ENCODE measurements around the gene DDX39B. TPM values are rescaled to one million over a fixed set of nuclear protein-coding genes. Genes with fewer than 3 reads are reported as not detected.

Gene DDX39B
- total RNA-seq, 2 donors from 2014 or later = 198 to 217 TPM

DNA sequence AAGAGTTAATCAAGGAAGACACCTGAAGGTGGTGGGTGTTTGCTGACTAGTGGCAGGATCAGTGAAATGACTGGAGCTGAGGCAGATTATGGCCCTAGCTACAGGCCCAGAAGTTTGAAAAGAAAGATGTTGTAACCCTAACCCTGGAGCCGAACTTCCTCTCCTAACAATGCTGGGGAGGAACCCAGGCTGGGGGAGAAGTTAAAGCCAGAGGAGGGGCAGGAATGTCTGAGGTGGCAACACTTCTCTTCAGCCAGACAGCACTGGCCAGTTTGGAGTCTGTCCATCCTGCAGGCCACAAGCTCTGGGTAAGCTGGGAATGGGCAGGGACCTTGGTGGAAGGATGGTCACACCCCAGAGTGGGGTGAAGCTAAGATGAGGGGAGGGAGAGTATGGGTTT, 44.2 kb upstream of the DDX39B start, which contains the start of gene LST1:
Gene LST1, plus strand, starts transcription at position 270 of the 400 bp plus-strand sequence. CDS start 1,023 bp downstream, outside the sequence.
- DNase-seq (ENCODE audit: low spot score) = no peak
- no peaks in the 10 kb centered on the region for H3K36me3 ChIP-seq
- TF ChIP-seq, protein P1, sequence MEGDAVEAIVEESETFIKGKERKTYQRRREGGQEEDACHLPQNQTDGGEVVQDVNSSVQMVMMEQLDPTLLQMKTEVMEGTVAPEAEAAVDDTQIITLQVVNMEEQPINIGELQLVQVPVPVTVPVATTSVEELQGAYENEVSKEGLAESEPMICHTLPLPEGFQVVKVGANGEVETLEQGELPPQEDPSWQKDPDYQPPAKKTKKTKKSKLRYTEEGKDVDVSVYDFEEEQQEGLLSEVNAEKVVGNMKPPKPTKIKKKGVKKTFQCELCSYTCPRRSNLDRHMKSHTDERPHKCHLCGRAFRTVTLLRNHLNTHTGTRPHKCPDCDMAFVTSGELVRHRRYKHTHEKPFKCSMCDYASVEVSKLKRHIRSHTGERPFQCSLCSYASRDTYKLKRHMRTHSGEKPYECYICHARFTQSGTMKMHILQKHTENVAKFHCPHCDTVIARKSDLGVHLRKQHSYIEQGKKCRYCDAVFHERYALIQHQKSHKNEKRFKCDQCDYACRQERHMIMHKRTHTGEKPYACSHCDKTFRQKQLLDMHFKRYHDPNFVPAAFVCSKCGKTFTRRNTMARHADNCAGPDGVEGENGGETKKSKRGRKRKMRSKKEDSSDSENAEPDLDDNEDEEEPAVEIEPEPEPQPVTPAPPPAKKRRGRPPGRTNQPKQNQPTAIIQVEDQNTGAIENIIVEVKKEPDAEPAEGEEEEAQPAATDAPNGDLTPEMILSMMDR (IDR thresholded peaks at IDR 0.05) = no peak
- no peak for ATAC-seq (ENCODE audit: insufficient number of reproducible peaks, low FRiP score, low read depth)
- H3K4me3 ChIP-seq = peak within 1 kb of the TSS; percentile 25
- H3K9me3 ChIP-seq = no peaks in the 10 kb centered on the region
- H3K4me1 ChIP-seq (ENCODE audit: control insufficient read depth in 1 of 2, low read depth in 2 of 2) = peaks cover 5 to 11% of the 10 kb centered on the region in 2 donors
- H3K27ac ChIP-seq = peak within 1 kb of the TSS in 1 of 2 donors; percentile 19
- no peaks in the 10 kb centered on the region for H3K27me3 ChIP-seq (replicated peaks; ENCODE audit: insufficient read depth)

DNA sequence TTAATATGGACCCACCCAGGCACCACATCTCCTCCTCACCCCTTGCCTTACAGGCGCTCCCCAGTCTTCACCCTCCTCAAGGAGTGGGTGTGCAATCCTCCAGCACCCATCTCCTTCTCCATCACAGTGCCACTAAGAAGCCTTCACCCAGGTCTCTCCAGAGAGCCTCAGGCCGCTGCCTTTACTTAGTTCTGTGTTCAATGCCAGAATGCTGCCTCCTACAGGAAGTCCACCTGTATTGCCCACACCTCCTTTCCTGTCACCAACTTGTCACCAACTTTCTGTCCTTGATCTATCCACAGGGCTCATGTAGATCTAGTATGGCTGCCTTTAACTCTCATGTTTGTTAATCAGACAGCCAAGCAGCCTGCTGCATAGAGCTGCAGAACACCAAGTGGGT, 43.7 kb upstream of the DDX39B start:
- H3K4me1 ChIP-seq (ENCODE audit: control insufficient read depth in 1 of 2, low read depth in 2 of 2) = peaks cover 7 to 15% of the 10 kb centered on the region in 2 donors
- ATAC-seq (ENCODE audit: insufficient number of reproducible peaks, low FRiP score, low read depth) (no peak), DNase-seq (ENCODE audit: low spot score) (no peak)
- H3K36me3 ChIP-seq = no peaks in the 10 kb centered on the region
- TF ChIP-seq, protein P1 (IDR thresholded peaks at IDR 0.05) = no peak
- H3K9me3 ChIP-seq = no peaks in the 10 kb centered on the region
- H3K27me3 ChIP-seq (replicated peaks; ENCODE audit: insufficient read depth) = no peaks in the 10 kb centered on the region
- H3K4me3 ChIP-seq = no peak overlapping the region
- H3K27ac ChIP-seq = no peak overlapping the region

DNA sequence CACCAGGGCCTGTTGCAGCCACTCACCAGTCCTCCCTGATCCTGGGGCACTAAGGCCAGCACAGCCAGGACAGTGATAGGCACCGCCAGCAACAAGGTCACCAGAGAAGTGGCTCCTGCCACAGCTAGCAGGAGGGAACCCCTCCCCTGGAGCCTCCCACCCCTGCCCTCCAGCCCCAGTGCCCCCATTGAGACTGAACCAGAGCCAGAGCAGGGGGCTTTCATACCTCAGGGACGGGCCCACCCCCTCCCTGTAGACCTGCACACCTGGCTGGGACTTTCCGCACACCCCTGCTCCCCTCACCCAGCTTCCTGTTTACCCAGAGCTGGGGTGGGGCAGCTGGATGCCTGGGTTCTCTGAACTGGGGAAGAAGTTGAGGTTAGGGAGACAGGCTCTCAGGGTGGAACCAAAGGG, 40.4 kb upstream of the DDX39B start, which contains the start of gene LTB:
Gene LTB, minus strand, starts transcription at position 195 of the 414 bp plus-strand sequence. Its CDS starts 7 bp downstream, at position 188.
- Histone ChIP-seq H3K4me3 (peak within 1 kb of the TSS; percentile 94), H3K4me1 (ENCODE audit: control insufficient read depth in 1 of 2, low read depth in 2 of 2) (peaks cover 8 to 17% of the 10 kb centered on the region in 2 donors), H3K36me3 (no peaks in the 10 kb centered on the region), H3K27me3 (replicated peaks; ENCODE audit: insufficient read depth) (no peaks in the 10 kb centered on the region), H3K9me3 (no peaks in the 10 kb centered on the region), H3K27ac (peak within 1 kb of the TSS; percentile 70 to 76)
- DNase-seq (ENCODE audit: low spot score) (no peak), ATAC-seq (ENCODE audit: insufficient number of reproducible peaks, low FRiP score, low read depth) (no peak)
- TF ChIP-seq, protein P1 (IDR thresholded peaks at IDR 0.05) = no peak

DNA sequence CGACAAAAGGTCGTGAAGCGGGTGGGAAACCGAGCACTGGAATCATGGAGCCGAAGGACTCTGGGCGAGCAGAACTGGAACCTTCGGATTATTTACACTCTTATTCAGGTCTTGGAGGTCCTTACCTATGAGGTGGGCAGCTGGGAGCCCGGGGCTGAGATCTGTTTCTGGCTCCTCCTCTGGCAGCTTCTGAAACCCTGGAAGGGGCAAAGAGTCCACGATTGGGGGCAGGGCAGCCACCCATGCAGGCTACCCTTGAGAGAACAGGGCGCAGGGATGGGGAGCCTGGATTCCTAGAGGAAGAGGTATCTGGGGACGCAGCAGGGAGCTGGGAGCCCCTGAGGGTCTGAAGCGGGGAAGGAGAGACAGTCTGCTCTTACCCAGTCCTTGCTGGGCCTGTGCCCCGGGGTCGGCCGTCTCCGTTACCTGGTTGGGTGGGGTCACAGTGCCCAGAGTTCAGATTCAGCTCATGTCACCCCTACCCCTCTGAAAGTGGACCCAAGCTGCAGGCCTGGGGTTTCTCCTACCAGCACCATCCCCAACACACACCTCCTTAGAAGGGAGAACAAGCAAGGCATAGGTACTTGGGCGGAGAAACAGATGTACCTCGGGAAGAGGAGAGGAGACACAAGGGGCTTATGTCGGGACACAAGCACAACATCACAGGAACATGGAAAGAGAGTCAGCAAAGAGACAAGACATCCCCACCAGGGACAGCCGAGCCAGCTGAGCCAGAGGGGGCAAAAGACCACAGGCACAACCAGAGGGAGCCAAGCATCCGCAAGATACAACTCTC, 39.8 kb upstream of the DDX39B start:
- Histone ChIP-seq H3K36me3 (no peaks in the 10 kb centered on the region), H3K4me3 (peak overlapping the region; percentile 94), H3K9me3 (no peaks in the 10 kb centered on the region), H3K27ac (peak overlapping the region; percentile 70 to 76), H3K4me1 (ENCODE audit: control insufficient read depth in 1 of 2, low read depth in 2 of 2) (peaks cover 8 to 17% of the 10 kb centered on the region in 2 donors), H3K27me3 (replicated peaks; ENCODE audit: insufficient read depth) (no peaks in the 10 kb centered on the region)
- TF ChIP-seq, protein P1 (IDR thresholded peaks at IDR 0.05) = no peak
- ATAC-seq (ENCODE audit: insufficient number of reproducible peaks, low FRiP score, low read depth) (no peak), DNase-seq (ENCODE audit: low spot score) (no peak)

DNA sequence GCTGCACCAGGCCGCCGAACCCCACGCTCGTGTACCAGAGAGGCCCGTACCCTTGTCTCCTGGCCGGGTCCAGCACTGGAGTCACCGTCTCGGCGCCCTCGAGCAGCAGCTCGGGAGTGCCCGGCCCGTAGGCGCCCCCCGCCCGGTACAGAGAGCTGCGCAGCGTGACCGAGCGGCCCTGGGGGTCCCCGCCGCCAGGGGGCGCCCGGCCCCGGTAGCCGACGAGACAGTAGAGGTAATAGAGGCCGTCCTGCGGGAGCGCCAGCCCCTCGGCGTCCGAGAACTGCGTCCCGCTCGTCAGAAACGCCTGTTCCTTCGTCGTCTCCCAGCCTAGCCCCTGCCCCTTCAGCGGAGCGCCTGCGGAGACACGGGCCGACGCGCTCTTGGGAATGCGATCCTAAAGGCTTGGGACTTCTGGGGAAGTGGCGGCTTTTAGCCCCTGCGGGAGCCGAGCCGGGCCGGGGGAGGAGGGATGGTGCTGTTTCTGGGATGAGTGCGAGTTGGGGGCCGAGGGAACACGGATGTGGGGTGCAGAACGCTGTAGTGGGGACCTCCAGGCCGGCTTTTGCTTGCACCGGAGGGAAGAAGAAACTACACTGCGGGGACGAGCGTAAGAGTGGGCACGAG, 39.1 kb upstream of the DDX39B start:
- peaks cover 8 to 17% of the 10 kb centered on the region in 2 donors for H3K4me1 ChIP-seq (ENCODE audit: control insufficient read depth in 1 of 2, low read depth in 2 of 2)
- H3K27me3 ChIP-seq (replicated peaks; ENCODE audit: insufficient read depth) = no peaks in the 10 kb centered on the region
- H3K9me3 ChIP-seq = no peaks in the 10 kb centered on the region
- no peaks in the 10 kb centered on the region for H3K36me3 ChIP-seq
- H3K27ac ChIP-seq = peak overlapping the region; percentile 70 to 76
- TF ChIP-seq, protein P1 (IDR thresholded peaks at IDR 0.05) = peak; percentile 98
- peak overlapping the region; percentile 94 for H3K4me3 ChIP-seq
- peak; percentile 34 for DNase-seq (ENCODE audit: low spot score)
- ATAC-seq (ENCODE audit: insufficient number of reproducible peaks, low FRiP score, low read depth) = peak; percentile 74
